H1 (cell line): ENCODE data around the gene SERPING1. TPM values are rescaled to one million over a fixed set of nuclear protein-coding genes. Genes with fewer than 3 reads are reported as not detected.
A peak's percentile ranks its signal among the peaks of the same experiment; 100 is the strongest.

ENCODE experiments used
- CTCF ChIA-PET: fragments of 300-600 bp; sonication (Branson Sonifier 250); formaldehyde crosslinking; loops from one replicate; lab custom pipeline; 2021; ENCODE audit not compliant: partially characterized antibody; lab: Charles Lee
- POLR2A ChIA-PET: fragments of 300-600 bp; sonication (Branson Sonifier 250); formaldehyde crosslinking; loops from one replicate; lab custom pipeline; 2021; ENCODE audit warnings: inconsistent platforms; ENCODE audit not compliant: partially characterized antibody; lab: Charles Lee
- DNase-seq, 2 experiments: peaks; one replicate each; pipeline versions ENCODE4 v3.0.0 to v3.0.0-alpha.2; 2010 to 2022; ENCODE audit warnings: low spot score in 2 of 2, low read depth in 1 of 2, mixed read lengths in 1 of 2
- FAIRE-seq: peaks from 2 replicates; lab custom pipeline; 2011; peaks lifted over from hg19 to GRCh38; lab: Jason Lieb, UNC
- H2AFZ ChIP-seq: 2 replicates; pipeline ENCODE4 v1.8.1; 2012; ENCODE audit warnings: low read length, inconsistent platforms
- H2AK5ac ChIP-seq: 2 replicates; pipeline ENCODE4 v1.6.1; 2013; ENCODE audit warnings: low read depth, low read length
- H2BK120ac ChIP-seq: replicated peaks from 2 replicates; pipeline ENCODE3; 2013; ENCODE audit warnings: low read depth, low read length, inconsistent platforms
- H2BK12ac ChIP-seq: 2 replicates; pipeline ENCODE4 v1.6.1; 2013; ENCODE audit warnings: low read depth, low read length
- H2BK15ac ChIP-seq: 2 replicates; pipeline ENCODE4 v1.6.1; 2013; ENCODE audit warnings: low read length
- H2BK20ac ChIP-seq: 2 replicates; pipeline ENCODE4 v1.6.1; 2013; ENCODE audit warnings: low read length
- H2BK5ac ChIP-seq: 2 replicates; pipeline ENCODE4 v1.6.1; 2013; ENCODE audit warnings: low read depth, low read length
- H3K14ac ChIP-seq: 2 replicates; pipeline ENCODE4 v1.6.1; 2013; ENCODE audit warnings: inconsistent platforms; ENCODE audit not compliant: insufficient read length
- H3K18ac ChIP-seq: 2 replicates; pipeline ENCODE4 v1.6.1; 2013; ENCODE audit warnings: low read length; ENCODE audit errors: extremely low read depth
- H3K23ac ChIP-seq: 2 replicates; pipeline ENCODE4 v1.6.1; 2013; ENCODE audit warnings: inconsistent platforms; ENCODE audit not compliant: insufficient read length
- H3K23me2 ChIP-seq: 2 replicates; pipeline ENCODE4 v1.6.1; 2013; ENCODE audit warnings: low read depth, low read length
- H3K27ac ChIP-seq: 2 replicates; pipeline ENCODE4 v1.6.1; 2011; ENCODE audit warnings: low read depth, low read length, inconsistent platforms
- H3K27me3 ChIP-seq, 4 experiments: replicated peaks in 1 of 4; 1 replicate in 1 of 4; 2 replicates in 3 of 4; pipeline versions ENCODE4 v1.6.1 to v1.8.1; 2011 to 2013; ENCODE audit warnings: low read length in 3 of 4, mild to moderate bottlenecking in 3 of 4, inconsistent platforms in 2 of 4, mixed read lengths in 2 of 4, moderate library complexity in 1 of 4; ENCODE audit not compliant: control insufficient read depth in 3 of 4, insufficient read depth in 3 of 4; ENCODE audit errors: extremely low read depth in 1 of 4
- H3K36me3 ChIP-seq, 4 experiments: 2 replicates each; pipeline versions ENCODE4 v1.6.1 to v1.8.1; 2011 to 2013; ENCODE audit warnings: mild to moderate bottlenecking in 4 of 4, low read length in 3 of 4, moderate library complexity in 2 of 4, control low read depth in 1 of 4, inconsistent platforms in 1 of 4; ENCODE audit not compliant: insufficient read depth in 4 of 4, control insufficient read depth in 2 of 4
- H3K4ac ChIP-seq: replicated peaks from 2 replicates; pipeline ENCODE3; 2013; ENCODE audit warnings: low read length, low read depth, mixed read lengths, inconsistent platforms; ENCODE audit not compliant: insufficient read length
- H3K4me1 ChIP-seq, 4 experiments: replicated peaks in 1 of 4; 1 replicate in 1 of 4; 2 replicates in 3 of 4; pipeline versions ENCODE4 v1.6.1 to v1.8.1; 2011 to 2013; ENCODE audit warnings: low read length in 3 of 4, inconsistent platforms in 2 of 4, mixed read lengths in 1 of 4; ENCODE audit not compliant: insufficient read depth in 4 of 4, control insufficient read depth in 3 of 4
- H3K4me2 ChIP-seq, 2 experiments: 2 replicates each; pipeline versions ENCODE4 v1.6.1 to v1.8.1; 2011 to 2013; ENCODE audit warnings: low read depth in 2 of 2, low read length in 2 of 2, control low read depth in 1 of 2, inconsistent platforms in 1 of 2, mild to moderate bottlenecking in 1 of 2; ENCODE audit not compliant: insufficient read depth in 1 of 2
- H3K4me3 ChIP-seq, 4 experiments: fragments of 200-600, 300-600 bp in 1 of 4; sonication (generic), shearing (Covaris generic), sonication (Bioruptor Twin) in 1 of 4; 2 replicates each; pipeline versions ENCODE4 v1.5.1 to v1.8.1; 2011 to 2016; ENCODE audit warnings: low read length in 4 of 4, low read depth in 3 of 4, control low read depth in 2 of 4, inconsistent platforms in 2 of 4, mild to moderate bottlenecking in 2 of 4, mixed read lengths in 1 of 4, moderate library complexity in 1 of 4; ENCODE audit not compliant: insufficient read depth in 2 of 4; ENCODE audit errors: extremely low read depth in 1 of 4
- H3K56ac ChIP-seq: replicated peaks from 2 replicates; pipeline ENCODE3; 2013; ENCODE audit warnings: low read depth, mild to moderate bottlenecking, mixed read lengths, low read length, inconsistent platforms; ENCODE audit not compliant: insufficient read length
- H3K79me1 ChIP-seq: 2 replicates; pipeline ENCODE4 v1.6.1; 2013; ENCODE audit warnings: low read depth, low read length, control low read depth
- H3K79me2 ChIP-seq, 2 experiments: 2 replicates each; pipeline versions ENCODE4 v1.6.1 to v1.8.1; 2012 to 2013; ENCODE audit warnings: low read length in 2 of 2, mild to moderate bottlenecking in 2 of 2, inconsistent platforms in 1 of 2; ENCODE audit not compliant: insufficient read depth in 2 of 2, control insufficient read depth in 1 of 2
- H3K9ac ChIP-seq, 4 experiments: replicated peaks in 1 of 4; 1 replicate in 1 of 4; 2 replicates in 3 of 4; pipeline versions ENCODE4 v1.6.1 to v1.8.1; 2011 to 2013; ENCODE audit warnings: low read depth in 3 of 4, low read length in 3 of 4, control low read depth in 2 of 4, mild to moderate bottlenecking in 2 of 4, moderate library complexity in 2 of 4, inconsistent platforms in 1 of 4; ENCODE audit errors: extremely low read depth in 1 of 4
- H3K9me3 ChIP-seq, 2 experiments: 2 replicates each; pipeline versions ENCODE4 v1.6.1 to v1.8.1; 2012 to 2013; ENCODE audit warnings: mild to moderate bottlenecking in 2 of 2, moderate library complexity in 2 of 2, control low read depth in 1 of 2, inconsistent platforms in 1 of 2, low read depth in 1 of 2, low read length in 1 of 2, mixed read lengths in 1 of 2; ENCODE audit not compliant: insufficient read depth in 2 of 2
- H4K20me1 ChIP-seq, 2 experiments: replicated peaks in 1 of 2; 2 replicates each; pipeline versions ENCODE3 to v1.8.1; 2011 to 2013; ENCODE audit warnings: inconsistent platforms in 2 of 2, low read length in 2 of 2, mild to moderate bottlenecking in 1 of 2; ENCODE audit not compliant: insufficient read depth in 2 of 2, control insufficient read depth in 1 of 2
- H4K5ac ChIP-seq: 2 replicates; pipeline ENCODE4 v1.6.1; 2013; ENCODE audit warnings: low read length, low read depth, mixed read lengths, inconsistent platforms; ENCODE audit not compliant: insufficient read length
- H4K8ac ChIP-seq: 2 replicates; pipeline ENCODE4 v1.8.0; 2013; ENCODE audit warnings: mild to moderate bottlenecking, moderate library complexity, low read length, inconsistent platforms; ENCODE audit not compliant: insufficient read depth; ENCODE audit errors: extremely low read depth
- H4K91ac ChIP-seq: replicated peaks from 2 replicates; pipeline ENCODE3; 2013; ENCODE audit warnings: low read length, mixed read lengths, inconsistent platforms; ENCODE audit not compliant: insufficient read length
- CBX8 ChIP-seq: fragments of 300-800, 300-1000 bp; sonication (generic); IDR thresholded peaks from 2 replicates; pipeline ENCODE4 v1.7.1; 2016; ENCODE audit warnings: low read depth, low read length, borderline replicate concordance
- CREB1 ChIP-seq: IDR thresholded peaks from 2 replicates; pipeline ENCODE4 v1.6.1; 2012; ENCODE audit warnings: inconsistent platforms
- KDM1A ChIP-seq: fragments of 200-600, 300-600 bp; sonication (generic); IDR thresholded peaks from 2 replicates; pipeline ENCODE4 v1.7.1; 2016; ENCODE audit warnings: mild to moderate bottlenecking, low read length, borderline replicate concordance
- NRF1 ChIP-seq: IDR thresholded peaks from 2 replicates; pipeline ENCODE4 v1.6.1; 2011; ENCODE audit warnings: mild to moderate bottlenecking, low read depth, low read length, improper control_type of control experiment
- POLR2A ChIP-seq, 2 experiments: IDR thresholded peaks; 1 replicate in 1 of 2; 2 replicates in 1 of 2; pipeline ENCODE4 v1.6.1; 2011; ENCODE audit warnings: low read depth in 2 of 2, low read length in 2 of 2, mild to moderate bottlenecking in 2 of 2; ENCODE audit errors: control extremely low read depth in 1 of 2
- POLR2AphosphoS5 ChIP-seq: IDR thresholded peaks from 2 replicates; pipeline ENCODE4 v1.6.1; 2011; ENCODE audit warnings: low read depth, low read length
- TAF1 ChIP-seq: IDR thresholded peaks from 2 replicates; pipeline ENCODE4 v1.6.1; 2011; ENCODE audit warnings: mild to moderate bottlenecking, low read depth, low read length
- TAF7 ChIP-seq: optimal IDR thresholded peaks from 2 replicates; pipeline ENCODE3; 2011; ENCODE audit warnings: low read depth, mild to moderate bottlenecking, inconsistent platforms, low read length, moderate library complexity, borderline replicate concordance
- USF2 ChIP-seq: IDR thresholded peaks from 2 replicates; pipeline ENCODE4 v1.6.1; 2011; ENCODE audit warnings: low read length, improper control_type of control experiment
- WGBS, 2 experiments: shearing (Covaris generic) in 1 of 2; methylation state at CpG; one replicate each; pipeline versions ENCODE4 v1.1.6 to v1.1.7; 2013 to 2015; ENCODE audit warnings: low lambda C conversion rate in 2 of 2, mixed read lengths in 2 of 2, inconsistent platforms in 1 of 2, low coverage in 1 of 2, missing lambda C conversion rate in 1 of 2; ENCODE audit not compliant: insufficient replicate concordance in 2 of 2, insufficient coverage in 1 of 2, insufficient read length in 1 of 2; ENCODE audit errors: extremely low coverage in 1 of 2, missing lambda C conversion rate in 1 of 2; 5-methylcytosine and 5-hydroxymethylcytosine counted together
- polyA plus RNA-seq, 7 experiments: library from polyadenylated mRNA; depleted of rRNA in 3 of 7; stranded (reverse) in 5 of 7; unstranded in 2 of 7; fragments of >200 nt in 5 of 7; fragments of 200-250 nt in 2 of 7; gene quantifications; 1 replicate in 5 of 7; 2 replicates in 1 of 7; 4 replicates in 1 of 7; pipeline versions ENCODE4 v1.2.1 to v1.2.3, GENCODE V29; 2011 to 2013; ENCODE audit warnings: missing spikeins in 2 of 7, mixed read lengths in 2 of 7
- total RNA-seq: library from RNA; stranded (reverse); fragmentation: NEBNext Ultra II Directional; extraction: Animal tissue kit (Norgen Biotek cat#: 25700); gene quantifications from 2 replicates; pipeline ENCODE4 v1.2.1, GENCODE V29; 2021

SERPING1 gene
- total and polyA plus RNA-seq, 2 of the 8 experiments (the other 6 are each of a cell fraction or from before 2014, with no cell fraction given), result 50.9 to 54.8 TPM

- H3K4me3 ChIP-seq, result peak overlapping the region in 3 of 4 experiments; percentile 45 to 65 (median 56); a peak in 7 of 8 replicates
- POLR2A ChIA-PET, result interaction anchor here (0.7 to 29.6 kb wide), 28 partner anchors 6 to 280 kb away, joined by 3 to 1546 read pairs (median 4); partner anchors contain the start of genes CLP1, CTNND1, MED19 and SERPING1
- H2BK15ac ChIP-seq, result no peak overlapping the region
- no peak overlapping the region for H2AFZ ChIP-seq
- DNase-seq (peak in 1 of 2 experiments; percentile 73), FAIRE-seq (peak; percentile 50)
- H2BK12ac ChIP-seq, result no peak overlapping the region
- H3K79me2 ChIP-seq, result peaks cover 0 to 4% of the 10 kb centered on the region in 2 experiments; a peak in 2 of 4 replicates
- no peak overlapping the region for H3K23ac ChIP-seq
- H3K79me1 ChIP-seq, result no peaks in the 10 kb centered on the region
- H3K4ac ChIP-seq, result peak overlapping the region; percentile 6
- CTCF ChIA-PET, result interaction anchor here (0.6 to 14.3 kb wide), 5 partner anchors 8 to 187 kb away, joined by 3 to 357 read pairs (median 11); partner anchors contain the start of genes RTN4RL2, SERPING1 and UBE2L6
- peaks cover 28% of the 10 kb centered on the region for H3K23me2 ChIP-seq
- H3K14ac ChIP-seq, result no peak overlapping the region
- H3K18ac ChIP-seq, result peak overlapping the region; percentile 67
- no peak overlapping the region for H4K91ac ChIP-seq
- peak overlapping the region; percentile 47; the same call in 1 of the 2 replicates for H3K27ac ChIP-seq
- peaks cover 19 to 30% of the 10 kb centered on the region in 2 experiments for H4K20me1 ChIP-seq
- peaks cover 0 to 6% (median 2%) of the 10 kb centered on the region in 4 experiments; a peak in 4 of 8 replicates for H3K36me3 ChIP-seq
- peak overlapping the region; percentile 11 for H4K5ac ChIP-seq
- H2AK5ac ChIP-seq, result no peak overlapping the region
- H3K4me1 ChIP-seq, result peaks cover 32 to 54% (median 37%) of the 10 kb centered on the region in 4 experiments
- peak overlapping the region; percentile 92 to 95 for H3K4me2 ChIP-seq
- peak overlapping the region; percentile 57; the same call in 1 of the 2 replicates for H2BK5ac ChIP-seq
- no peak overlapping the region for H2BK120ac ChIP-seq
- H2BK20ac ChIP-seq, result no peak overlapping the region
- peaks cover 0 to 4% (median 1%) of the 10 kb centered on the region in 4 experiments; a peak in 3 of 7 replicates for H3K27me3 ChIP-seq
- WGBS, 2 experiments, result 2% methylated on average over 10 of the region's 10 CpGs; no CpG with 5 or more reads in 1 of the 2 experiments
- H3K9ac ChIP-seq, result peak overlapping the region in 3 of 4 experiments; percentile 24 to 38 (median 26); a peak in 2 of 7 replicates
- peak overlapping the region; percentile 62 for H3K56ac ChIP-seq
- no peak overlapping the region; the same call in 1 of the 2 replicates for H4K8ac ChIP-seq
- no peaks in the 10 kb centered on the region for H3K9me3 ChIP-seq
- TF ChIP-seq KDM1A, result no peak
- TF ChIP-seq CBX8, result no peak
- TF ChIP-seq POLR2A (IDR thresholded peaks at IDR 0.05; ENCODE audit: control extremely low read depth in 1 of 2, low read depth in 2 of 2, low read length in 2 of 2), result peak; percentile 45 to 52; a peak in 1 of 3 replicates
- TF ChIP-seq CREB1, result peak; percentile 87
- TF ChIP-seq TAF1, result peak; percentile 29; the same call in 1 of the 2 replicates
- 0 out of 2 replicates have a peak, but pooled peaks have one; percentile 2 for TF ChIP-seq USF2
- peak; percentile 73 for TF ChIP-seq POLR2AphosphoS5
- TF ChIP-seq TAF7, result peak; percentile 37
- TF ChIP-seq NRF1, result no peak
These were observed 49.9 kb downstream of the SERPING1 start for GRCh38 chr11:57647372-57647771.
